ENCODE results near the gene GLMN.

DNA sequence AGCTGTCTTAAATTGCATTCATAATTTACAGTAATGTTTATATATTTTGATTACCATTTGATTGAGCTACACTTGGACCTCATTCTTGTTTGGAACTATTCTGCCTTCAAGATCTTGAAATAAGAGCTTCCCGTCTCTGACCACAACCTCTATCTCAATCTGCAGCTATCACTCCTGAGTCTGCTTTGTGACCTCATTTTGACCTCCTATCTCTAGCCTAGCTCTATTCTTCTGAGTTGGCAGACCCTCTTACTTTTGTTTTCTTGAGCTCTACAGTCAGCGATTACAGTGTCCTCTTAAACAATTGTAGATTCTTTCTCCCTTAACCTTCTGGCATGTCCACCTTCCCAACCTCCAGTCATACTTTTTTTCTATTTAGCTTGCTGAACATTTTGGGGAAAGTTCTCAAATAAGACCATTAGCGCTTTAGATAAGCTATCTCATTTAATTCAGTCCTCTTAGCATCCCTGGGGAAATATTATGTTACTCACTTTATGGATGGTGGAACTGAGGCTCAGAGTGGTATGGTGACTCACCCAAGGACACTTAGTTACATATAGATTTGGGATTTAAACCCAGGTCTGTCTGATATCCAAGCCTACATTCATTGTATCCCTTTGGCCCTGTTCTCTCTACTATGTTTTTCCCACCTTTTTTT, 19.2 kb upstream of the GLMN start:
- TF ChIP-seq POLR2AphosphoS5 (IDR thresholded peaks at IDR 0.05; ENCODE audit: low read depth, low read length) (no peak), TAF1 (IDR thresholded peaks at IDR 0.05; ENCODE audit: borderline replicate concordance, insufficient read depth, low read length) (no peak)
- TF ChIP-seq, protein P1, sequence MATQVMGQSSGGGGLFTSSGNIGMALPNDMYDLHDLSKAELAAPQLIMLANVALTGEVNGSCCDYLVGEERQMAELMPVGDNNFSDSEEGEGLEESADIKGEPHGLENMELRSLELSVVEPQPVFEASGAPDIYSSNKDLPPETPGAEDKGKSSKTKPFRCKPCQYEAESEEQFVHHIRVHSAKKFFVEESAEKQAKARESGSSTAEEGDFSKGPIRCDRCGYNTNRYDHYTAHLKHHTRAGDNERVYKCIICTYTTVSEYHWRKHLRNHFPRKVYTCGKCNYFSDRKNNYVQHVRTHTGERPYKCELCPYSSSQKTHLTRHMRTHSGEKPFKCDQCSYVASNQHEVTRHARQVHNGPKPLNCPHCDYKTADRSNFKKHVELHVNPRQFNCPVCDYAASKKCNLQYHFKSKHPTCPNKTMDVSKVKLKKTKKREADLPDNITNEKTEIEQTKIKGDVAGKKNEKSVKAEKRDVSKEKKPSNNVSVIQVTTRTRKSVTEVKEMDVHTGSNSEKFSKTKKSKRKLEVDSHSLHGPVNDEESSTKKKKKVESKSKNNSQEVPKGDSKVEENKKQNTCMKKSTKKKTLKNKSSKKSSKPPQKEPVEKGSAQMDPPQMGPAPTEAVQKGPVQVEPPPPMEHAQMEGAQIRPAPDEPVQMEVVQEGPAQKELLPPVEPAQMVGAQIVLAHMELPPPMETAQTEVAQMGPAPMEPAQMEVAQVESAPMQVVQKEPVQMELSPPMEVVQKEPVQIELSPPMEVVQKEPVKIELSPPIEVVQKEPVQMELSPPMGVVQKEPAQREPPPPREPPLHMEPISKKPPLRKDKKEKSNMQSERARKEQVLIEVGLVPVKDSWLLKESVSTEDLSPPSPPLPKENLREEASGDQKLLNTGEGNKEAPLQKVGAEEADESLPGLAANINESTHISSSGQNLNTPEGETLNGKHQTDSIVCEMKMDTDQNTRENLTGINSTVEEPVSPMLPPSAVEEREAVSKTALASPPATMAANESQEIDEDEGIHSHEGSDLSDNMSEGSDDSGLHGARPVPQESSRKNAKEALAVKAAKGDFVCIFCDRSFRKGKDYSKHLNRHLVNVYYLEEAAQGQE (IDR thresholded peaks at IDR 0.05; ENCODE audit: insufficient read depth in 1 of 2, low read depth in 2 of 2, low read length in 2 of 2) = no peak
